Measurements from ENCODE around the gene GOLGA2. TPM values are rescaled to one million over a fixed set of nuclear protein-coding genes. Genes with fewer than 3 reads are reported as not detected.

The GOLGA2 gene
- total and polyA plus RNA-seq, 5 donors from 2014 or later = 3.7 to 55.8 (median 4.1) TPM

- Mint-ChIP-seq H3K4me1 (peaks cover 10 to 38% (median 24%) of the 10 kb centered on the region in 4 donors), H3K27ac (peak overlapping the region in 1 of 3 donors; percentile 97), H3K27me3 (peaks cover 4% of the 10 kb centered on the region), H3K9me3 (peaks cover 0 to 2% (median 0%) of the 10 kb centered on the region in 7 donors), H3K4me3 (peak overlapping the region in 3 of 4 donors; percentile 95 to 97 (median 95)), H3K36me3 (peaks cover 11% of the 10 kb centered on the region)
- Histone ChIP-seq H3K4me3 (ENCODE audit: low read depth, low read length) (peak overlapping the region; percentile 87), H3K9me3 (ENCODE audit: control insufficient read depth in 2 of 2, low read length in 2 of 2) (no peaks in the 10 kb centered on the region), H3K27ac (ENCODE audit: insufficient read depth, low read length, poor library complexity, severe bottlenecking) (peak overlapping the region; percentile 87), H3K4me1 (ENCODE audit: control insufficient read depth, insufficient read depth, low read length, poor library complexity, severe bottlenecking) (peaks cover 24% of the 10 kb centered on the region), H3K27me3 (ENCODE audit: control insufficient read depth, insufficient read depth, low read length) (no peaks in the 10 kb centered on the region), H3K36me3 (ENCODE audit: control insufficient read depth, insufficient read depth, low read length) (peaks cover 20% of the 10 kb centered on the region)
- DNase-seq (no peak), ATAC-seq (ENCODE audit: low read depth in 2 of 2) (no peak)
Observed at GRCh38 chr9:128321343-128321742, 45.5 kb upstream of the GOLGA2 start.

- Histone ChIP-seq H3K36me3 (ENCODE audit: control insufficient read depth, insufficient read depth, low read length) (peaks cover 31% of the 10 kb centered on the region), H3K27me3 (ENCODE audit: control insufficient read depth, insufficient read depth, low read length) (no peaks in the 10 kb centered on the region), H3K27ac (ENCODE audit: insufficient read depth, low read length, poor library complexity, severe bottlenecking) (no peak overlapping the region), H3K9me3 (ENCODE audit: control insufficient read depth in 2 of 2, low read length in 2 of 2) (no peaks in the 10 kb centered on the region), H3K4me3 (ENCODE audit: low read depth, low read length) (no peak overlapping the region), H3K4me1 (ENCODE audit: control insufficient read depth, insufficient read depth, low read length, poor library complexity, severe bottlenecking) (peaks cover 9% of the 10 kb centered on the region)
- peaks cover 0 to 2% (median 0%) of the 10 kb centered on the region in 7 donors for H3K9me3 Mint-ChIP-seq
- H3K36me3 Mint-ChIP-seq = peaks cover 10% of the 10 kb centered on the region
- no peak for ATAC-seq (ENCODE audit: low read depth in 2 of 2)
- H3K4me3 Mint-ChIP-seq = peak overlapping the region in 2 of 4 donors; percentile 38 to 66
- no peaks in the 10 kb centered on the region for H3K27me3 Mint-ChIP-seq
- no peak overlapping the region for H3K27ac Mint-ChIP-seq
- DNase-seq = no peak
- H3K4me1 Mint-ChIP-seq = peaks cover 0 to 11% (median 9%) of the 10 kb centered on the region in 4 donors
Observed at GRCh38 chr9:128317629-128318028, 41.8 kb upstream of the GOLGA2 start.

- H3K4me3 ChIP-seq (ENCODE audit: low read depth, low read length) = no peak overlapping the region
- no peak overlapping the region for H3K27ac ChIP-seq (ENCODE audit: insufficient read depth, low read length, poor library complexity, severe bottlenecking)
- H3K4me1 ChIP-seq (ENCODE audit: control insufficient read depth, insufficient read depth, low read length, poor library complexity, severe bottlenecking) = peaks cover under 1% of the 10 kb centered on the region
- H3K4me3 Mint-ChIP-seq = no peak overlapping the region
- no peak overlapping the region for H3K27ac Mint-ChIP-seq
- H3K27me3 ChIP-seq (ENCODE audit: control insufficient read depth, insufficient read depth, low read length) = no peaks in the 10 kb centered on the region
- ATAC-seq (ENCODE audit: low read depth in 2 of 2) = no peak
- H3K9me3 Mint-ChIP-seq = no peaks in the 10 kb centered on the region
- H3K27me3 Mint-ChIP-seq = no peaks in the 10 kb centered on the region
- peaks cover 33% of the 10 kb centered on the region for H3K36me3 ChIP-seq (ENCODE audit: control insufficient read depth, insufficient read depth, low read length)
- peaks cover 11% of the 10 kb centered on the region for H3K36me3 Mint-ChIP-seq
- H3K4me1 Mint-ChIP-seq = peaks cover 0 to 5% (median 0%) of the 10 kb centered on the region in 4 donors
- no peak for DNase-seq
- H3K9me3 ChIP-seq (ENCODE audit: control insufficient read depth in 2 of 2, low read length in 2 of 2) = no peaks in the 10 kb centered on the region
Observed at GRCh38 chr9:128316421-128316820, 40.6 kb upstream of the GOLGA2 start.

- H3K27ac Mint-ChIP-seq = no peak overlapping the region
- H3K36me3 Mint-ChIP-seq = peaks cover 16% of the 10 kb centered on the region
- ATAC-seq (ENCODE audit: low read depth in 2 of 2) (no peak), DNase-seq (no peak)
- Histone ChIP-seq H3K27ac (ENCODE audit: insufficient read depth, low read length, poor library complexity, severe bottlenecking) (no peak overlapping the region), H3K36me3 (ENCODE audit: control insufficient read depth, insufficient read depth, low read length) (peaks cover 49% of the 10 kb centered on the region), H3K9me3 (ENCODE audit: control insufficient read depth in 2 of 2, low read length in 2 of 2) (no peaks in the 10 kb centered on the region), H3K4me3 (ENCODE audit: low read depth, low read length) (no peak overlapping the region), H3K27me3 (ENCODE audit: control insufficient read depth, insufficient read depth, low read length) (no peaks in the 10 kb centered on the region), H3K4me1 (ENCODE audit: control insufficient read depth, insufficient read depth, low read length, poor library complexity, severe bottlenecking) (no peaks in the 10 kb centered on the region)
- peaks cover 0 to 5% (median 0%) of the 10 kb centered on the region in 4 donors for H3K4me1 Mint-ChIP-seq
- no peaks in the 10 kb centered on the region for H3K27me3 Mint-ChIP-seq
- no peaks in the 10 kb centered on the region for H3K9me3 Mint-ChIP-seq
- no peak overlapping the region for H3K4me3 Mint-ChIP-seq
Observed at GRCh38 chr9:128314697-128315096, 38.9 kb upstream of the GOLGA2 start.

GRCh38 chr9:128310461-128310860, 34.7 kb upstream of the GOLGA2 start:
- Histone ChIP-seq H3K27ac (ENCODE audit: insufficient read depth, low read length, poor library complexity, severe bottlenecking) (no peak overlapping the region), H3K9me3 (ENCODE audit: control insufficient read depth in 2 of 2, low read length in 2 of 2) (no peaks in the 10 kb centered on the region), H3K27me3 (ENCODE audit: control insufficient read depth, insufficient read depth, low read length) (no peaks in the 10 kb centered on the region), H3K4me1 (ENCODE audit: control insufficient read depth, insufficient read depth, low read length, poor library complexity, severe bottlenecking) (no peaks in the 10 kb centered on the region), H3K4me3 (ENCODE audit: low read depth, low read length) (no peak overlapping the region), H3K36me3 (ENCODE audit: control insufficient read depth, insufficient read depth, low read length) (peaks cover 38% of the 10 kb centered on the region)
- no peak overlapping the region for H3K4me3 Mint-ChIP-seq
- no peak for DNase-seq
- peaks cover 0 to 2% (median 0%) of the 10 kb centered on the region in 7 donors for H3K9me3 Mint-ChIP-seq
- peaks cover 0 to 4% (median 0%) of the 10 kb centered on the region in 4 donors for H3K4me1 Mint-ChIP-seq
- no peak overlapping the region for H3K27ac Mint-ChIP-seq
- no peaks in the 10 kb centered on the region for H3K27me3 Mint-ChIP-seq
- H3K36me3 Mint-ChIP-seq = peaks cover 18% of the 10 kb centered on the region
- no peak for ATAC-seq (ENCODE audit: low read depth in 2 of 2)

GRCh38 chr9:128309551-128309950, 33.7 kb upstream of the GOLGA2 start:
- no peaks in the 10 kb centered on the region for H3K27me3 ChIP-seq (ENCODE audit: control insufficient read depth, insufficient read depth, low read length)
- H3K9me3 ChIP-seq (ENCODE audit: control insufficient read depth in 2 of 2, low read length in 2 of 2) = no peaks in the 10 kb centered on the region
- peaks cover 0 to 2% (median 0%) of the 10 kb centered on the region in 7 donors for H3K9me3 Mint-ChIP-seq
- no peaks in the 10 kb centered on the region for H3K27me3 Mint-ChIP-seq
- DNase-seq (no peak), ATAC-seq (ENCODE audit: low read depth in 2 of 2) (no peak)
- H3K36me3 ChIP-seq (ENCODE audit: control insufficient read depth, insufficient read depth, low read length) = peaks cover 33% of the 10 kb centered on the region
- no peak overlapping the region for H3K4me3 ChIP-seq (ENCODE audit: low read depth, low read length)
- H3K27ac Mint-ChIP-seq = no peak overlapping the region
- H3K4me3 Mint-ChIP-seq = no peak overlapping the region
- no peak overlapping the region for H3K27ac ChIP-seq (ENCODE audit: insufficient read depth, low read length, poor library complexity, severe bottlenecking)
- H3K4me1 Mint-ChIP-seq = peaks cover 0 to 4% (median 0%) of the 10 kb centered on the region in 4 donors
- H3K36me3 Mint-ChIP-seq = peaks cover 14% of the 10 kb centered on the region
- H3K4me1 ChIP-seq (ENCODE audit: control insufficient read depth, insufficient read depth, low read length, poor library complexity, severe bottlenecking) = no peaks in the 10 kb centered on the region

GRCh38 chr9:128304971-128305288, 29.1 kb upstream of the GOLGA2 start:
- ATAC-seq (ENCODE audit: low read depth in 2 of 2) (no peak), DNase-seq (no peak)
- no peaks in the 10 kb centered on the region for H3K27me3 ChIP-seq (ENCODE audit: control insufficient read depth, insufficient read depth, low read length)
- H3K9me3 Mint-ChIP-seq = peaks cover 0 to 2% (median 0%) of the 10 kb centered on the region in 7 donors
- peaks cover 8% of the 10 kb centered on the region for H3K36me3 Mint-ChIP-seq
- no peaks in the 10 kb centered on the region for H3K27me3 Mint-ChIP-seq
- peak overlapping the region in 2 of 3 donors; percentile 40 to 73 for H3K27ac Mint-ChIP-seq
- peaks cover 0 to 4% (median 0%) of the 10 kb centered on the region in 4 donors for H3K4me1 Mint-ChIP-seq
- no peak overlapping the region for H3K27ac ChIP-seq (ENCODE audit: insufficient read depth, low read length, poor library complexity, severe bottlenecking)
- peaks cover 13% of the 10 kb centered on the region for H3K36me3 ChIP-seq (ENCODE audit: control insufficient read depth, insufficient read depth, low read length)
- H3K4me3 ChIP-seq (ENCODE audit: low read depth, low read length) = no peak overlapping the region
- no peak overlapping the region for H3K4me3 Mint-ChIP-seq
- no peaks in the 10 kb centered on the region for H3K9me3 ChIP-seq (ENCODE audit: control insufficient read depth in 2 of 2, low read length in 2 of 2)
- H3K4me1 ChIP-seq (ENCODE audit: control insufficient read depth, insufficient read depth, low read length, poor library complexity, severe bottlenecking) = no peaks in the 10 kb centered on the region
